ENCODE data around the gene COL17A1. TPM values are rescaled to one million over a fixed set of nuclear protein-coding genes. Genes with fewer than 3 reads are reported as not detected.

COL17A1 gene
- total RNA-seq, 3 donors from 2014 or later (not counting 1 experiment from before 2014, with no cell fraction given): not detected

DNA sequence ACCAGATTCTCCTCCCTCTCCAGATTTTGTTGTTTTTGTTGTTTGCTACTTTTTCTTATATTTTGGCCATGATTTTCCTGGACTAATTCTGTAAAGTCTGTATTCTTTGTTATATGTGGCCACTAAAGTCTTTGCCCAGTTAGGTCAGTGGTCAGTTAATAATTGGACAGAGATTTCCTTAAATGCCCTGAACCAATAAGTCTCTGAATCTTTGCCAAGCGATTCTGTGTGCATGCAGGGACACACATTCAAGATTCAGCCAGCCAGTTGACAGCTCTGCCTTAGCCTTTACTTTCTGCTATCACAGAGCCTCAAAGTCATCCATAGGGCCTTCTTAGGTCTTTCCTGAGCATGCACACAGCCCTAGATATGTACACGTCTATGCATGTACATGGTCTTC is 11.0 kb upstream of the COL17A1 start:
- Mint-ChIP-seq H3K4me3 (no peak overlapping the region), H3K36me3 (no peaks in the 10 kb centered on the region), H3K4me1 (no peaks in the 10 kb centered on the region), H3K9me3 (no peaks in the 10 kb centered on the region), H3K27ac (no peak overlapping the region), H3K27me3 (ENCODE audit: low read depth in 2 of 2) (peaks cover 5 to 25% of the 10 kb centered on the region in 2 donors)
- intact Hi-C loops (cut with micrococcal nuclease): no loop called here
- DNase-seq (no peak), ATAC-seq (no peak)
- TF ChIP-seq, protein P1, sequence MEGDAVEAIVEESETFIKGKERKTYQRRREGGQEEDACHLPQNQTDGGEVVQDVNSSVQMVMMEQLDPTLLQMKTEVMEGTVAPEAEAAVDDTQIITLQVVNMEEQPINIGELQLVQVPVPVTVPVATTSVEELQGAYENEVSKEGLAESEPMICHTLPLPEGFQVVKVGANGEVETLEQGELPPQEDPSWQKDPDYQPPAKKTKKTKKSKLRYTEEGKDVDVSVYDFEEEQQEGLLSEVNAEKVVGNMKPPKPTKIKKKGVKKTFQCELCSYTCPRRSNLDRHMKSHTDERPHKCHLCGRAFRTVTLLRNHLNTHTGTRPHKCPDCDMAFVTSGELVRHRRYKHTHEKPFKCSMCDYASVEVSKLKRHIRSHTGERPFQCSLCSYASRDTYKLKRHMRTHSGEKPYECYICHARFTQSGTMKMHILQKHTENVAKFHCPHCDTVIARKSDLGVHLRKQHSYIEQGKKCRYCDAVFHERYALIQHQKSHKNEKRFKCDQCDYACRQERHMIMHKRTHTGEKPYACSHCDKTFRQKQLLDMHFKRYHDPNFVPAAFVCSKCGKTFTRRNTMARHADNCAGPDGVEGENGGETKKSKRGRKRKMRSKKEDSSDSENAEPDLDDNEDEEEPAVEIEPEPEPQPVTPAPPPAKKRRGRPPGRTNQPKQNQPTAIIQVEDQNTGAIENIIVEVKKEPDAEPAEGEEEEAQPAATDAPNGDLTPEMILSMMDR (IDR thresholded peaks at IDR 0.05): no peak
- Histone ChIP-seq H3K36me3 (ENCODE audit: control insufficient read depth, insufficient read depth, low read length) (no peaks in the 10 kb centered on the region), H3K9me3 (ENCODE audit: control insufficient read depth, insufficient read depth, low read length) (peaks cover 2% of the 10 kb centered on the region), H3K4me3 (ENCODE audit: low read length) (no peak overlapping the region), H3K27ac (ENCODE audit: low read length) (no peak overlapping the region), H3K4me1 (ENCODE audit: control insufficient read depth, insufficient read depth, low read length) (no peaks in the 10 kb centered on the region), H3K27me3 (ENCODE audit: control insufficient read depth, insufficient read depth, low read length) (peaks cover 11% of the 10 kb centered on the region)
- WGBS (ENCODE audit: insufficient coverage): 98% methylated on average over 2 of the region's 2 CpGs

DNA sequence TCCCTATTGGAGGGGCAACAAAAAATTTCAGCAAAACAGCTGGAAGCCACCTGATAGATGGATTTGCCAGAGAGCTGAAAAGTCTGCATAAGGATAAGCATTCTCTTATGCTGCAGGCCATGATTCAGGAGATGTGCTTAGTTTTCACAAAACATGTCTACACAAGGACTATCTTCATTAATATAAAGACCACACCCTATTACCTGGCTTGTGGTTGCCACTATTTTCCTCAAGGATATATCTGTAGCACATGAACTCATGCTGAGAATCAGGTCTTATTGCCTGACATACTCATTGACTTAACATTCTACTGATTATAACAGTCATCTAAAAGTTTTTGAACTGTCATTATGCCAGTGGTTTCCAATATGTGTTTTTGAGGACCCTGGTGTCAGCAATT is 7.1 kb upstream of the COL17A1 start:
- intact Hi-C loops (cut with micrococcal nuclease): no loop called here

DNA sequence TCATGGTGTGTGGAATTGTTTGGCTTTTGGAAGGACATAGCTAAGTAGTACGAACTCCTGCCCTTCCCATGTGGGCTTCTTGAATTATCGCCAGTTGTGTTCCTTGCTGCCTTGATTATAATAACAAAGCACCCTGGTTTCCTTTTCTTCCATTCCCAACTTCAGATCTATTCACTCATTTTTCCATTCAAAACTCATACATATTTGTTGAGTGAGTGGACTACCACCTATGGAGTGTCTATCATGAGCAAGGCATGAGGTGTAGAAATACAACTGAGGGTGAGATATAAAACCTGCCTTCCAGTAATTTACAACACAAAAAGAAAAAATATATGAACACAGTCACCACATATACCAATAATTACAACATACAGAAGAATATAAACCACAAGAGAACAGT is 4.9 kb upstream of the COL17A1 start:
- Mint-ChIP-seq H3K27ac (no peak overlapping the region), H3K4me3 (no peak overlapping the region), H3K36me3 (no peaks in the 10 kb centered on the region), H3K27me3 (ENCODE audit: low read depth in 2 of 2) (peaks cover 0 to 8% of the 10 kb centered on the region in 2 donors), H3K9me3 (no peaks in the 10 kb centered on the region), H3K4me1 (no peaks in the 10 kb centered on the region)
- TF ChIP-seq, protein P1 (IDR thresholded peaks at IDR 0.05): no peak
- H3K27me3 ChIP-seq (ENCODE audit: control insufficient read depth, insufficient read depth, low read length): no peaks in the 10 kb centered on the region
- no peak for ATAC-seq
- no peak overlapping the region for H3K27ac ChIP-seq (ENCODE audit: low read length)
- H3K36me3 ChIP-seq (ENCODE audit: control insufficient read depth, insufficient read depth, low read length): no peaks in the 10 kb centered on the region
- no peak overlapping the region for H3K4me3 ChIP-seq (ENCODE audit: low read length)
- intact Hi-C loops (cut with micrococcal nuclease): no loop called here
- H3K9me3 ChIP-seq (ENCODE audit: control insufficient read depth, insufficient read depth, low read length): no peaks in the 10 kb centered on the region
- no peaks in the 10 kb centered on the region for H3K4me1 ChIP-seq (ENCODE audit: control insufficient read depth, insufficient read depth, low read length)
- DNase-seq: no peak
- 84% methylated on average over 2 of the region's 2 CpGs for WGBS (ENCODE audit: insufficient coverage)

More for the DNA sequence above, 7.1 kb upstream of the COL17A1 start:
- Mint-ChIP-seq H3K27ac (no peak overlapping the region), H3K4me3 (no peak overlapping the region), H3K36me3 (no peaks in the 10 kb centered on the region), H3K27me3 (ENCODE audit: low read depth in 2 of 2) (peaks cover 9 to 13% of the 10 kb centered on the region in 2 donors), H3K9me3 (no peaks in the 10 kb centered on the region), H3K4me1 (no peaks in the 10 kb centered on the region)
- Histone ChIP-seq H3K27me3 (ENCODE audit: control insufficient read depth, insufficient read depth, low read length) (peaks cover 8% of the 10 kb centered on the region), H3K4me1 (ENCODE audit: control insufficient read depth, insufficient read depth, low read length) (no peaks in the 10 kb centered on the region), H3K27ac (ENCODE audit: low read length) (no peak overlapping the region), H3K9me3 (ENCODE audit: control insufficient read depth, insufficient read depth, low read length) (peaks cover 2% of the 10 kb centered on the region), H3K36me3 (ENCODE audit: control insufficient read depth, insufficient read depth, low read length) (no peaks in the 10 kb centered on the region), H3K4me3 (ENCODE audit: low read length) (no peak overlapping the region)
- DNase-seq: no peak
- no peak for ATAC-seq
- TF ChIP-seq, protein P1 (IDR thresholded peaks at IDR 0.05): no peak

DNA sequence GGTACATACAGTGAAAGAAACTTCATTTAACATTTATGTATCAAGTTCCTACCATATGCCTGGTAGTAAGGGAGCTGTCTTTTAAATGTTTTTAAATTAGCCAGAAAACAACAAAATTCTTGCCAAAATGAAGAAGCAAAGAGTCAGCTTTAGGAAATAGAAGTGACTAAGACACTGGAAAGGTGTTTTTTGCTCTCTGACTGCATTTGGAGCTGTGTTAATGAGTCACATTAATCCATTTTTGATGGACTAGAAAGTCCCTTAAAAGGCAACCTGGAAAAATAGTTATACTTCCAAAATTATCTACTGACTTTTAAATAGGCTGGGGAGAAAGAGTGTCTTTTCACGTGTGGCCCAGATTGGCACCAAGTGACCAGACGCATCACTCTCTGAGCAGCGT is 3.9 kb upstream of the COL17A1 start:
- Histone ChIP-seq H3K27me3 (ENCODE audit: control insufficient read depth, insufficient read depth, low read length) (no peaks in the 10 kb centered on the region), H3K27ac (ENCODE audit: low read length) (no peak overlapping the region), H3K9me3 (ENCODE audit: control insufficient read depth, insufficient read depth, low read length) (no peaks in the 10 kb centered on the region), H3K36me3 (ENCODE audit: control insufficient read depth, insufficient read depth, low read length) (no peaks in the 10 kb centered on the region), H3K4me3 (ENCODE audit: low read length) (no peak overlapping the region), H3K4me1 (ENCODE audit: control insufficient read depth, insufficient read depth, low read length) (no peaks in the 10 kb centered on the region)
- H3K27ac Mint-ChIP-seq: no peak overlapping the region
- no peaks in the 10 kb centered on the region for H3K9me3 Mint-ChIP-seq
- no peaks in the 10 kb centered on the region for H3K4me1 Mint-ChIP-seq
- ATAC-seq: no peak
- TF ChIP-seq, protein P1 (IDR thresholded peaks at IDR 0.05): no peak
- H3K36me3 Mint-ChIP-seq: no peaks in the 10 kb centered on the region
- peaks cover 0 to 8% of the 10 kb centered on the region in 2 donors for H3K27me3 Mint-ChIP-seq (ENCODE audit: low read depth in 2 of 2)
- 91% methylated on average over 3 of the region's 3 CpGs for WGBS (ENCODE audit: insufficient coverage)
- intact Hi-C loops (cut with micrococcal nuclease): no loop called here
- DNase-seq: no peak
- no peak overlapping the region for H3K4me3 Mint-ChIP-seq

Measured in natural killer cell (primary cell).